Peyer's patch (tissue), 4 donors: ENCODE data around the gene HOXD9.

Source experiments
- POLR2A ChIP-seq, 2 donors: fragments of 450-650 bp; IDR thresholded peaks; one replicate each; pipeline ENCODE4 v1.5.1; 2017; ENCODE audit warnings: antibody characterized with exemption in 2 of 2, mild to moderate bottlenecking in 2 of 2, moderate library complexity in 2 of 2
- TF ChIP-seq, protein P1 (sequence below), 6 experiments: fragments of 450-650 bp in 4 of 6; fragments of 200-600 bp in 2 of 6; sonication (generic) in 1 of 6; IDR thresholded peaks; one replicate each; pipeline ENCODE4 v1.5.1; 2017 to 2019; ENCODE audit warnings: antibody characterized with exemption in 6 of 6, mild to moderate bottlenecking in 3 of 6, moderate library complexity in 1 of 6

GRCh38 chr2:176165370-176166050 lies 43.0 kb downstream of the HOXD9 start:
- TF ChIP-seq, protein P1, sequence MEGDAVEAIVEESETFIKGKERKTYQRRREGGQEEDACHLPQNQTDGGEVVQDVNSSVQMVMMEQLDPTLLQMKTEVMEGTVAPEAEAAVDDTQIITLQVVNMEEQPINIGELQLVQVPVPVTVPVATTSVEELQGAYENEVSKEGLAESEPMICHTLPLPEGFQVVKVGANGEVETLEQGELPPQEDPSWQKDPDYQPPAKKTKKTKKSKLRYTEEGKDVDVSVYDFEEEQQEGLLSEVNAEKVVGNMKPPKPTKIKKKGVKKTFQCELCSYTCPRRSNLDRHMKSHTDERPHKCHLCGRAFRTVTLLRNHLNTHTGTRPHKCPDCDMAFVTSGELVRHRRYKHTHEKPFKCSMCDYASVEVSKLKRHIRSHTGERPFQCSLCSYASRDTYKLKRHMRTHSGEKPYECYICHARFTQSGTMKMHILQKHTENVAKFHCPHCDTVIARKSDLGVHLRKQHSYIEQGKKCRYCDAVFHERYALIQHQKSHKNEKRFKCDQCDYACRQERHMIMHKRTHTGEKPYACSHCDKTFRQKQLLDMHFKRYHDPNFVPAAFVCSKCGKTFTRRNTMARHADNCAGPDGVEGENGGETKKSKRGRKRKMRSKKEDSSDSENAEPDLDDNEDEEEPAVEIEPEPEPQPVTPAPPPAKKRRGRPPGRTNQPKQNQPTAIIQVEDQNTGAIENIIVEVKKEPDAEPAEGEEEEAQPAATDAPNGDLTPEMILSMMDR (IDR thresholded peaks at IDR 0.05), result no peak
- no peak for TF ChIP-seq POLR2A (IDR thresholded peaks at IDR 0.05)
